ENCODE data around the gene GPATCH8.

GPATCH8 gene

GRCh38 chr17:44417553-44417952 lies 85.7 kb downstream of the GPATCH8 start:
- Histone ChIP-seq H3K27me3 (ENCODE audit: insufficient read depth, low read length) (no peaks in the 10 kb centered on the region), H3K36me3 (ENCODE audit: insufficient read depth, low read length) (peaks cover 57% of the 10 kb centered on the region), H2AFZ (ENCODE audit: low read depth, low read length) (no peak overlapping the region), H3K4me3 (ENCODE audit: low read length) (no peak overlapping the region), H3K4me1 (ENCODE audit: insufficient read depth, low read length) (no peaks in the 10 kb centered on the region), H3K9me3 (ENCODE audit: low read length) (no peaks in the 10 kb centered on the region)

- Histone ChIP-seq H3K27me3 (ENCODE audit: insufficient read depth, low read length) (no peaks in the 10 kb centered on the region), H3K36me3 (ENCODE audit: insufficient read depth, low read length) (peaks cover 53% of the 10 kb centered on the region), H3K4me3 (ENCODE audit: low read length) (no peak overlapping the region), H2AFZ (ENCODE audit: low read depth, low read length) (no peak overlapping the region), H3K9me3 (ENCODE audit: low read length) (no peaks in the 10 kb centered on the region), H3K4me1 (ENCODE audit: insufficient read depth, low read length) (no peaks in the 10 kb centered on the region)
These were observed 86.5 kb downstream of the GPATCH8 start for GRCh38 chr17:44416558-44417289.

DNA sequence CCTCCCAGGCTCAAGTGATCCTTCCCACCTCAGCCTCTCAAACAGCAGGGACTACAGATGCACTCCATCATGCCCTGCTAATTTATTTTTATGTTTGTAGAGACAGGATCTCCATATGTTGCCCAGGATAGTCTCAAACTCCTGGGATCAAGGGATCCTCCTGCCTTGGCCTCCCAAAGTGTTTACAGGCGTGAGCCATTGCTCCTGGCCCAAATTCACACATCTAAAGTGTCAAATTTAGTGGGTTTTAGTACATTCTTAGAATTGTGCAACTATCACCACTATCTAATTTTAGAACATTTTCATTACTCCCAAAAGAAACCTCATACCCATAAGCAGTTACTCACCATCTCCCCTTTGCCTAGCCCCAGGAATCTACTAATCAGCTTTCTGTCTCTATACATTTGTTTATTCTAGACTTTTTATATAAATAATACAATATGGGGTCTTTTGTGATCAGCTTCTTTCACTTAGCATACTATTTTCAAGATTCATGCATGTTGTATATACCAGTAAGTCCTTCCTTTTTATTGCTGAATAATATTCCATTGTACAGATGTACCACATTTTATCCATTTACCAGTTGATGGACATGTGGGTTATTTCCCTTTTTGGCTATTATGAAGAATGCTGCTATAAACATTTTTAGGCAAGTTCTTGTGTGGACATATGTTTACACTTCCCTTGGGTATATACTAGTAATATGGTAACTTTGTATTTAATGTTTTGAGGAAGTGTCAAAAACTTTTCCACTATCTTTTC lies 88.6 kb downstream of the GPATCH8 start:
- Histone ChIP-seq H3K4me3 (ENCODE audit: low read length) (no peak overlapping the region), H3K36me3 (ENCODE audit: insufficient read depth, low read length) (peaks cover 48% of the 10 kb centered on the region)

GRCh38 chr17:44409309-44410028 lies 93.7 kb downstream of the GPATCH8 start:
- no peaks in the 10 kb centered on the region for H3K4me1 ChIP-seq (ENCODE audit: insufficient read depth, low read length)
- H3K27me3 ChIP-seq (ENCODE audit: insufficient read depth, low read length), result no peaks in the 10 kb centered on the region
- H3K36me3 ChIP-seq (ENCODE audit: insufficient read depth, low read length), result peaks cover 20% of the 10 kb centered on the region
- H2AFZ ChIP-seq (ENCODE audit: low read depth, low read length), result no peak overlapping the region
- H3K4me3 ChIP-seq (ENCODE audit: low read length), result no peak overlapping the region
- H3K9me3 ChIP-seq (ENCODE audit: low read length), result no peaks in the 10 kb centered on the region

More for the DNA sequence above, 88.6 kb downstream of the GPATCH8 start:
- Histone ChIP-seq H2AFZ (ENCODE audit: low read depth, low read length) (no peak overlapping the region), H3K4me1 (ENCODE audit: insufficient read depth, low read length) (no peaks in the 10 kb centered on the region), H3K9me3 (ENCODE audit: low read length) (no peaks in the 10 kb centered on the region), H3K27me3 (ENCODE audit: insufficient read depth, low read length) (no peaks in the 10 kb centered on the region)

DNA sequence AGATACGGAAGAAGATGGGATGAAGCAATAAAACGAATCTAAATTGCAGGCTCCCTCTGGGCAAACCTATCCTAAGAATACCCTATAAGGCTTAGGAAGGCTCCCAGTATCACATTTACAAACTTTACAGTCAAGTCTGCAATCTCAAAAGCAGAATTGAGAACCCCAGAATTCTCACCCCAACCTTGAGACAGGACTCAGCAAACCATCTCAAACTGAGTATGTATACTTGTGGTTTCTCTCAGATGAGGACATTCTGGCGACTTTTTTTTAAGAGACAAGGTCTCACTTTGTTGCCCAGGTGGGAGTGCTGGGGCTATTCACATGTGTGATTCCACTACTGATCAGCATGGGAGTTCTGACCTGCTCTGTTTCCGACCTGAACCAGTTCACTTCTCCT lies 94.4 kb downstream of the GPATCH8 start:
- Histone ChIP-seq H3K4me1 (ENCODE audit: insufficient read depth, low read length) (no peaks in the 10 kb centered on the region), H2AFZ (ENCODE audit: low read depth, low read length) (no peak overlapping the region), H3K36me3 (ENCODE audit: insufficient read depth, low read length) (peaks cover 23% of the 10 kb centered on the region), H3K4me3 (ENCODE audit: low read length) (no peak overlapping the region), H3K27me3 (ENCODE audit: insufficient read depth, low read length) (no peaks in the 10 kb centered on the region), H3K9me3 (ENCODE audit: low read length) (no peaks in the 10 kb centered on the region)

GRCh38 chr17:44402564-44403172 lies 100.5 kb downstream of the GPATCH8 start:
- H3K36me3 ChIP-seq (ENCODE audit: insufficient read depth, low read length), result peaks cover 62% of the 10 kb centered on the region
- no peaks in the 10 kb centered on the region for H3K9me3 ChIP-seq (ENCODE audit: low read length)
- H3K27me3 ChIP-seq (ENCODE audit: insufficient read depth, low read length), result no peaks in the 10 kb centered on the region
- H3K4me1 ChIP-seq (ENCODE audit: insufficient read depth, low read length), result no peaks in the 10 kb centered on the region
- no peak overlapping the region for H2AFZ ChIP-seq (ENCODE audit: low read depth, low read length)
- no peak overlapping the region for H3K4me3 ChIP-seq (ENCODE audit: low read length)

GRCh38 chr17:44400226-44400847 lies 102.9 kb downstream of the GPATCH8 start:
- Histone ChIP-seq H3K9me3 (ENCODE audit: low read length) (no peaks in the 10 kb centered on the region), H3K4me3 (ENCODE audit: low read length) (no peak overlapping the region), H3K27me3 (ENCODE audit: insufficient read depth, low read length) (no peaks in the 10 kb centered on the region), H3K36me3 (ENCODE audit: insufficient read depth, low read length) (peaks cover 74% of the 10 kb centered on the region), H2AFZ (ENCODE audit: low read depth, low read length) (no peak overlapping the region), H3K4me1 (ENCODE audit: insufficient read depth, low read length) (no peaks in the 10 kb centered on the region)

GRCh38 chr17:44398692-44399691 lies 104.2 kb downstream of the GPATCH8 start:
- H3K4me1 ChIP-seq (ENCODE audit: insufficient read depth, low read length), result no peaks in the 10 kb centered on the region
- H3K9me3 ChIP-seq (ENCODE audit: low read length), result no peaks in the 10 kb centered on the region
- no peak overlapping the region for H3K4me3 ChIP-seq (ENCODE audit: low read length)
- H2AFZ ChIP-seq (ENCODE audit: low read depth, low read length), result no peak overlapping the region
- H3K27me3 ChIP-seq (ENCODE audit: insufficient read depth, low read length), result no peaks in the 10 kb centered on the region
- H3K36me3 ChIP-seq (ENCODE audit: insufficient read depth, low read length), result peaks cover 70% of the 10 kb centered on the region

DNA sequence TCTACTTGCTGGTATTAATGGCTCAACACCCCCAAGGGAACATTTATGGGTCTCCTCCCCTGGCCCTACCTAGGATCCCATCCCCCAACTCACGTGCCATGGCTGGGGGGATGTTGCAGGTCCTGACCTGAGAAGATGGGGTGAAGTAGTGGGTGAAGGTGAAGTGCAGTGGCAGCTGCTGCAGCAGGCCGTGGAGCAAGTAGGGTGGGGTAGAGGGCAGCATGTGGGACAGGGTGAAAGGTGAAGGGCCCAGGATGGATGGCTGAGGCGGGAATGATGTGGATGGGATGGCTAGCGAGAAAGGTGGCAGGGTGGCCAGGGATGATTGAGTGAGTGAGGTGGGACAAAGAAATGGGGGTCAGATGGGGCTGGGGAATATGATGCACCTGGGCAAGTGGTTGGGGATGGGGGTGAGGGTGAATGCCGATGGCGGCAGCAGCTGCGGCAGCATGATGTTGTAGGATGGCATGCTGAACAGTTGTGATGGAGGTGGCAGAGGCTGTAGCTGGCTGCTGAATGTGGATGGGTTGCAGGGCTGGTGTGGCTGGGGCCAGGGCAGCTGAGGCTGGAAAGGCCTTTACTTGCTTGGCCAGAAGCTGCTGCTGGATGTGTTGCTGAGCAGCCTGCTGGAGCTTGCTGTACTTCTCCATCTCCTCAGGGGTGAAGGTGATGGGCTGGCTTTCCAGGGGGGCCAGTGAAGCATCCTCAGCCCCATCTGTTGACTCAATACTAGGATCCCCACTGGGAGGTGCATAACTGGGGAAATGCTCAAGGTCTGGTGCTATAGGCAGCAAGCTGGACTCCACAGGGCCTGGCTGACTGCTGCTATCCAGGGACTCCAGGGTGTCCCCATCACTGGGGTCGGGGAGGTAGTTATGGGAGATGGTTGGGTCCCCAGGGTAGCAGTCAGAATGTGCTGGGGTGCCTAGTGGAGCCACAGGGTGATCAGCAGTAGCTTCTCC lies 105.4 kb downstream of the GPATCH8 start:
- Histone ChIP-seq H3K4me1 (ENCODE audit: insufficient read depth, low read length) (no peaks in the 10 kb centered on the region), H3K36me3 (ENCODE audit: insufficient read depth, low read length) (peaks cover 66% of the 10 kb centered on the region), H3K27me3 (ENCODE audit: insufficient read depth, low read length) (no peaks in the 10 kb centered on the region), H3K9me3 (ENCODE audit: low read length) (no peaks in the 10 kb centered on the region), H2AFZ (ENCODE audit: low read depth, low read length) (no peak overlapping the region), H3K4me3 (ENCODE audit: low read length) (no peak overlapping the region)

- Histone ChIP-seq H3K4me1 (ENCODE audit: insufficient read depth, low read length) (no peaks in the 10 kb centered on the region), H3K9me3 (ENCODE audit: low read length) (no peaks in the 10 kb centered on the region), H2AFZ (ENCODE audit: low read depth, low read length) (no peak overlapping the region), H3K27me3 (ENCODE audit: insufficient read depth, low read length) (no peaks in the 10 kb centered on the region), H3K4me3 (ENCODE audit: low read length) (no peak overlapping the region), H3K36me3 (ENCODE audit: insufficient read depth, low read length) (peaks cover 63% of the 10 kb centered on the region)
These were observed 106.3 kb downstream of the GPATCH8 start for GRCh38 chr17:44396946-44397345.

DNA sequence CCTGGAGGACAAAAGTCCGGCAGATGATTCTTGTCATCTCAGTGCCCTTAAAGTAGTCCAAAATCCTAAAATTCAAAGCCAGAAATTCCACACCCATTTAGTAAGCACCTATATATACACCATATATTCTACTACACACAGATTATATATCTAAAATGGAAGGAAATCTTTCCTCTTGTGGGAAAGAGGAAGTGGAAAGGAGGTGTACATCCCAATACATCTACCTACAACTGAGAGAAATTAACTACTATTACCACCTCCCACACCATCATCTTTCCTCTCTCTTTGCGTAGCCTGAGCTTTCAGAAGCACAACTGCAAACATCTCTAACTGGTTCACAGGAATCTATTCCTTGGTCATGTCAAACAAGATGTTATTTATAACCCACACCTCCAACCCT lies 108.4 kb downstream of the GPATCH8 start:
- no peak overlapping the region for H2AFZ ChIP-seq (ENCODE audit: low read depth, low read length)
- H3K9me3 ChIP-seq (ENCODE audit: low read length), result no peaks in the 10 kb centered on the region
- H3K4me3 ChIP-seq (ENCODE audit: low read length), result no peak overlapping the region
- no peaks in the 10 kb centered on the region for H3K4me1 ChIP-seq (ENCODE audit: insufficient read depth, low read length)
- peaks cover 46% of the 10 kb centered on the region for H3K36me3 ChIP-seq (ENCODE audit: insufficient read depth, low read length)
- H3K27me3 ChIP-seq (ENCODE audit: insufficient read depth, low read length), result no peaks in the 10 kb centered on the region

All from neuron (in vitro differentiated cells).